HepG2 (cell line): ENCODE results near the gene FAM234A.

Source experiments
- ATF5 ChIP-seq: sonication (generic); formaldehyde crosslinking; IDR thresholded peaks from 2 replicates; pipeline ENCODE4 v1.4.0; 2020; ENCODE audit warnings: mild to moderate bottlenecking, low read depth, missing genetic modification reagents
- NFIC ChIP-seq: IDR thresholded peaks from 2 replicates; pipeline ENCODE4 v1.6.1; 2012; ENCODE audit warnings: mild to moderate bottlenecking, low read length, inconsistent platforms
- RBFOX2 ChIP-seq: fragments of 200-400 bp; formaldehyde crosslinking; IDR thresholded peaks from 2 replicates; pipeline ENCODE4 v1.6.1; 2017; ENCODE audit warnings: low read depth, mild to moderate bottlenecking, low read length
- SCMH1 ChIP-seq: sonication (generic); formaldehyde crosslinking; IDR thresholded peaks from 2 replicates; pipeline ENCODE4 v1.9.0; 2021; ENCODE audit warnings: missing genetic modification reagents, mild to moderate bottlenecking, borderline replicate concordance
- ZNF609 ChIP-seq: sonication (generic); formaldehyde crosslinking; IDR thresholded peaks from 2 replicates; pipeline ENCODE4 v1.4.0; 2020; ENCODE audit warnings: mild to moderate bottlenecking, missing genetic modification reagents, borderline replicate concordance
- ZNF672 ChIP-seq: sonication (generic); formaldehyde crosslinking; IDR thresholded peaks from 2 replicates; pipeline ENCODE4 v1.8.1; 2022; ENCODE audit warnings: missing genetic modification reagents

GRCh38 chr16:262121-262745 lies 27.6 kb downstream of the FAM234A start:
- TF ChIP-seq ZNF672 (CRISPR knock-in tag) (no peak), NFIC (no peak), ZNF609 (CRISPR knock-in tag) (no peak), SCMH1 (CRISPR knock-in tag) (no peak), RBFOX2 (no peak), ATF5 (CRISPR knock-in tag) (no peak)
